ENCODE data around the gene TBXT.

- TF ChIP-seq HOXA7 (CRISPR knock-in tag; IDR thresholded peaks at IDR 0.05; ENCODE audit: borderline replicate concordance) (no peak), ZNF518A (tag by site-specific recombination; conservative IDR thresholded peaks at IDR 0.05; ENCODE audit: low read depth) (peak; percentile 37), CTCF (tag by site-specific recombination; IDR thresholded peaks at IDR 0.05) (peak; percentile 58), OSR2 (tag by site-specific recombination; IDR thresholded peaks at IDR 0.05) (peak; percentile 19; the same call in 1 of the 2 replicates), ZNF138 (tag by site-specific recombination; IDR thresholded peaks at IDR 0.05; ENCODE audit: borderline replicate concordance) (no peak), PRDM1 (tag by site-specific recombination; IDR thresholded peaks at IDR 0.05) (no peak), ZNF473 (tag by site-specific recombination; IDR thresholded peaks at IDR 0.05) (no peak), ZNF510 (tag by site-specific recombination; IDR thresholded peaks at IDR 0.05; ENCODE audit: insufficient replicate concordance) (no peak), IKZF3 (tag by site-specific recombination; IDR thresholded peaks at IDR 0.05) (peak; percentile 68), ZNF184 (tag by site-specific recombination; IDR thresholded peaks at IDR 0.05) (no peak)
Observed at GRCh38 chr6:166173281-166173951, 5.8 kb upstream of the TBXT start.
